HCT116 (cell line): ENCODE measurements around the gene MTRFR. TPM values are rescaled to one million over a fixed set of nuclear protein-coding genes. Genes with fewer than 3 reads are reported as not detected.

Experiments
- ATAC-seq: fragments of 200-7000 bp; cut with Tn5 transposase; 2 replicates; pipeline ENCODE4 v1.9.1; 2020; ENCODE audit warnings: mild to moderate bottlenecking, moderate library complexity
- BruUV-seq: library from RNA; stranded (reverse); fragments of 400-500 nt; replicated peaks from 2 replicates; lab custom pipeline; 2021; lab: Mats Ljungman, UMichigan
- CTCF ChIA-PET: fragments of 300-600 bp; sonication (Branson Sonifier 250); formaldehyde crosslinking; loops from one replicate; lab custom pipeline; 2021; ENCODE audit warnings: antibody characterized with exemption; lab: Charles Lee
- POLR2A ChIA-PET: fragments of 300-600, 350-600 bp; sonication (Branson Sonifier 250); formaldehyde crosslinking; loops from one replicate; lab custom pipeline; 2021; ENCODE audit warnings: antibody characterized with exemption; lab: Charles Lee
- RAD21 ChIA-PET, 2 experiments: fragments of 300-600 bp; sonication (Branson Sonifier 250); formaldehyde crosslinking; loops; one replicate each; lab custom pipeline; 2023; ENCODE audit warnings: low total read pairs in 2 of 2; ENCODE audit not compliant: uncharacterized antibody in 2 of 2, unreplicated experiment in 2 of 2, low non-redundant PET in 1 of 2; lab: Charles Lee
- DNase-seq: peaks from one replicate; pipeline ENCODE4 v3.0.0-alpha.2; 2010; ENCODE audit warnings: low read depth, low spot score
- H2AFZ ChIP-seq: fragments of 200-600 bp; shearing (Covaris generic), sonication (generic); 2 replicates; pipeline ENCODE4 v1.6.1; 2017; ENCODE audit warnings: low read depth, mixed run types, mixed read lengths, antibody characterized with exemption, low read length; ENCODE audit not compliant: poor library complexity, severe bottlenecking
- H3K27ac ChIP-seq: 2 replicates; pipeline ENCODE4 v1.5.1; 2012; ENCODE audit warnings: low read depth, low read length
- H3K27me3 ChIP-seq: fragments of 200-600 bp; sonication (generic); 2 replicates; pipeline ENCODE4 v1.6.1; 2016; ENCODE audit warnings: mixed run types, low read length, mixed read lengths; ENCODE audit not compliant: insufficient read depth
- H3K36me3 ChIP-seq, 2 experiments: fragments of 200-500 bp in 1 of 2; fragments of 200-600 bp in 1 of 2; sonication (Bioruptor generic) in 1 of 2; sonication (generic) in 1 of 2; 2 replicates each; pipeline versions ENCODE4 v1.5.1 to v1.6.1; 2014 to 2016; ENCODE audit warnings: low read length in 2 of 2, inconsistent platforms in 1 of 2, mixed read lengths in 1 of 2, mixed run types in 1 of 2; ENCODE audit not compliant: insufficient read depth in 2 of 2, control insufficient read depth in 1 of 2
- H3K4me1 ChIP-seq, 2 experiments: fragments of 200-600 bp in 1 of 2; sonication (generic) in 1 of 2; 2 replicates each; pipeline versions ENCODE4 v1.5.1 to v1.6.1; 2012 to 2017; ENCODE audit warnings: low read length in 2 of 2, inconsistent platforms in 1 of 2, mild to moderate bottlenecking in 1 of 2, mixed read lengths in 1 of 2, mixed run types in 1 of 2, moderate library complexity in 1 of 2; ENCODE audit not compliant: insufficient read depth in 2 of 2, control insufficient read depth in 1 of 2
- H3K4me2 ChIP-seq: fragments of 200-600 bp; sonication (generic); 2 replicates; pipeline ENCODE4 v1.6.1; 2017; ENCODE audit warnings: mixed run types, low read length, mixed read lengths
- H3K4me3 ChIP-seq, 2 experiments: fragments of 200-600 bp in 1 of 2; sonication (generic) in 1 of 2; replicated peaks in 1 of 2; 2 replicates each; pipeline ENCODE4 v1.5.1; 2011 to 2016; ENCODE audit warnings: low read length in 2 of 2, control low read depth in 1 of 2, low read depth in 1 of 2, mild to moderate bottlenecking in 1 of 2, mixed read lengths in 1 of 2, mixed run types in 1 of 2
- H3K79me2 ChIP-seq: fragments of 200-600 bp; sonication (generic); 2 replicates; pipeline ENCODE4 v1.6.1; 2017; ENCODE audit warnings: mild to moderate bottlenecking, mixed run types, low read length, moderate library complexity, mixed read lengths; ENCODE audit not compliant: insufficient read depth
- H3K9ac ChIP-seq: fragments of 200-600 bp; sonication (generic); 2 replicates; pipeline ENCODE4 v1.6.1; 2016; ENCODE audit warnings: low read length, mixed read lengths
- H3K9me2 ChIP-seq: fragments of 200-600 bp; sonication (generic), shearing (Covaris generic); 2 replicates; pipeline ENCODE4 v1.6.1; 2017; ENCODE audit warnings: mixed run types, mild to moderate bottlenecking, moderate library complexity; ENCODE audit not compliant: insufficient read depth
- H3K9me3 ChIP-seq, 2 experiments: fragments of 200-500 bp in 1 of 2; fragments of 200-600 bp in 1 of 2; sonication (Bioruptor generic) in 1 of 2; sonication (generic) in 1 of 2; 2 replicates each; pipeline ENCODE4 v1.6.1; 2014 to 2017; ENCODE audit warnings: low read length in 2 of 2, mixed read lengths in 2 of 2, inconsistent platforms in 1 of 2, low read depth in 1 of 2, mild to moderate bottlenecking in 1 of 2, mixed run types in 1 of 2, moderate library complexity in 1 of 2; ENCODE audit not compliant: control insufficient read depth in 1 of 2, insufficient read depth in 1 of 2
- H4K20me1 ChIP-seq: fragments of 200-600 bp; sonication (generic), shearing (Covaris generic); 2 replicates; pipeline ENCODE4 v1.6.1; 2017; ENCODE audit warnings: mixed run types, mild to moderate bottlenecking, moderate library complexity; ENCODE audit not compliant: insufficient read depth
- CBX3 ChIP-seq: IDR thresholded peaks from 2 replicates; pipeline ENCODE4 v1.6.1; 2012; ENCODE audit warnings: low read depth
- CEBPB ChIP-seq: IDR thresholded peaks from 2 replicates; pipeline ENCODE4 v1.6.1; 2012; ENCODE audit warnings: low read depth
- EGR1 ChIP-seq: IDR thresholded peaks from 2 replicates; pipeline ENCODE4 v1.6.1; 2012; ENCODE audit warnings: low read depth
- EZH2 ChIP-seq: fragments of 200-600 bp; sonication (generic); IDR thresholded peaks from 2 replicates; pipeline ENCODE4 v1.6.1; 2017; ENCODE audit warnings: antibody characterized with exemption, mixed run types
- EZH2phosphoT487 ChIP-seq: fragments of 200-600 bp; IDR thresholded peaks from 2 replicates; pipeline ENCODE4 v1.6.1; 2018; ENCODE audit warnings: antibody characterized with exemption, borderline replicate concordance
- FOSL1 ChIP-seq: IDR thresholded peaks from 2 replicates; pipeline ENCODE4 v1.6.1; 2012; ENCODE audit warnings: low read depth
- JUND ChIP-seq: IDR thresholded peaks from 2 replicates; pipeline ENCODE4 v1.6.1; 2012
- POLR2A ChIP-seq: IDR thresholded peaks from 2 replicates; pipeline ENCODE4 v1.7.0; 2011; ENCODE audit warnings: borderline replicate concordance; ENCODE audit not compliant: insufficient read depth, insufficient read length; ENCODE audit errors: extremely low read depth
- POLR2AphosphoS5 ChIP-seq: IDR thresholded peaks from 2 replicates; pipeline ENCODE4 v1.6.1; 2011; ENCODE audit warnings: mild to moderate bottlenecking, low read depth, low read length, moderate library complexity
- RAD21 ChIP-seq: IDR thresholded peaks from 2 replicates; pipeline ENCODE4 v1.6.1; 2012; ENCODE audit warnings: low read depth, mild to moderate bottlenecking
- SIN3A ChIP-seq: IDR thresholded peaks from 2 replicates; pipeline ENCODE4 v1.6.1; 2012; ENCODE audit warnings: low read depth
- TCF7L2 ChIP-seq: IDR thresholded peaks from 2 replicates; pipeline ENCODE4 v1.7.0; 2011; ENCODE audit warnings: borderline replicate concordance, inconsistent platforms; ENCODE audit not compliant: insufficient read depth, insufficient read length; ENCODE audit errors: extremely low read depth
- YY1 ChIP-seq: IDR thresholded peaks from 2 replicates; pipeline ENCODE4 v1.6.1; 2011; ENCODE audit warnings: low read length, low read depth, moderate library complexity, mild to moderate bottlenecking; ENCODE audit not compliant: insufficient replicate concordance; ENCODE audit errors: extremely low read depth
- ZFX ChIP-seq: fragments of 450-650 bp; IDR thresholded peaks from 2 replicates; pipeline ENCODE4 v1.6.1; 2017
- ZNF274 ChIP-seq: fragments of 200-500 bp; sonication (Bioruptor generic); IDR thresholded peaks from 2 replicates; pipeline ENCODE4 v1.6.1; 2014; ENCODE audit warnings: mild to moderate bottlenecking, low read depth, low read length, inconsistent platforms
- intact Hi-C: fragments of 100-400 bp; cut with micrococcal nuclease; formaldehyde crosslinking; loops from 2 replicates; pipeline ENCODE4 v1.10.0; 2022
- total RNA-seq: library from RNA; stranded (reverse); gene quantifications from one replicate; pipeline ENCODE4 v1.2.1, GENCODE V29; 2021; ENCODE audit not compliant: unreplicated experiment
- TF ChIP-seq, protein P1 (sequence below): IDR thresholded peaks from 2 replicates; pipeline ENCODE4 v1.6.1; 2011; ENCODE audit warnings: mild to moderate bottlenecking, low read length, moderate library complexity; ENCODE audit not compliant: insufficient replicate concordance; ENCODE audit errors: extremely low read depth
- TF ChIP-seq, protein P2 (sequence below): IDR thresholded peaks from 2 replicates; pipeline ENCODE4 v1.6.1; 2012
- TF ChIP-seq, protein P3 (sequence below): IDR thresholded peaks from 2 replicates; pipeline ENCODE4 v1.6.1; 2012

The MTRFR gene
- total RNA-seq, 1 experiment from 2014 or later, result 27.0 TPM

- RAD21 ChIA-PET, result no interaction called here
- no peak overlapping the region for H3K4me3 ChIP-seq
- no TSS peak for BruUV-seq
- peaks cover 3% of the 10 kb centered on the region; the same call in 1 of the 2 replicates for H3K79me2 ChIP-seq
- H3K4me2 ChIP-seq, result no peak overlapping the region
- intact Hi-C loops, result no loop called here
- H3K4me1 ChIP-seq, result no peaks in the 10 kb centered on the region
- no peak overlapping the region for H2AFZ ChIP-seq
- H3K9ac ChIP-seq, result no peak overlapping the region
- no peak for DNase-seq
- H3K9me2 ChIP-seq, result no peaks in the 10 kb centered on the region
- H3K9me3 ChIP-seq, result no peaks in the 10 kb centered on the region
- H3K36me3 ChIP-seq, result peaks cover 9% of the 10 kb centered on the region in 2 experiments; a peak in 3 of 4 replicates
- ATAC-seq, result no peak
- no peaks in the 10 kb centered on the region for H3K27me3 ChIP-seq
- CTCF ChIA-PET, result no interaction called here
- TF ChIP-seq CBX3, result no peak
- TF ChIP-seq EGR1, result no peak
- TF ChIP-seq, protein P1, sequence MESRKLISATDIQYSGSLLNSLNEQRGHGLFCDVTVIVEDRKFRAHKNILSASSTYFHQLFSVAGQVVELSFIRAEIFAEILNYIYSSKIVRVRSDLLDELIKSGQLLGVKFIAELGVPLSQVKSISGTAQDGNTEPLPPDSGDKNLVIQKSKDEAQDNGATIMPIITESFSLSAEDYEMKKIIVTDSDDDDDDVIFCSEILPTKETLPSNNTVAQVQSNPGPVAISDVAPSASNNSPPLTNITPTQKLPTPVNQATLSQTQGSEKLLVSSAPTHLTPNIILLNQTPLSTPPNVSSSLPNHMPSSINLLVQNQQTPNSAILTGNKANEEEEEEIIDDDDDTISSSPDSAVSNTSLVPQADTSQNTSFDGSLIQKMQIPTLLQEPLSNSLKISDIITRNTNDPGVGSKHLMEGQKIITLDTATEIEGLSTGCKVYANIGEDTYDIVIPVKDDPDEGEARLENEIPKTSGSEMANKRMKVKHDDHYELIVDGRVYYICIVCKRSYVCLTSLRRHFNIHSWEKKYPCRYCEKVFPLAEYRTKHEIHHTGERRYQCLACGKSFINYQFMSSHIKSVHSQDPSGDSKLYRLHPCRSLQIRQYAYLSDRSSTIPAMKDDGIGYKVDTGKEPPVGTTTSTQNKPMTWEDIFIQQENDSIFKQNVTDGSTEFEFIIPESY, result no peak
- TF ChIP-seq, protein P2, sequence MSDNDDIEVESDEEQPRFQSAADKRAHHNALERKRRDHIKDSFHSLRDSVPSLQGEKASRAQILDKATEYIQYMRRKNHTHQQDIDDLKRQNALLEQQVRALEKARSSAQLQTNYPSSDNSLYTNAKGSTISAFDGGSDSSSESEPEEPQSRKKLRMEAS, result no peak
- no peak for TF ChIP-seq ZFX
- no peak for TF ChIP-seq CEBPB
- TF ChIP-seq RAD21, result no peak
- no peak for TF ChIP-seq POLR2AphosphoS5
- TF ChIP-seq SIN3A, result no peak
- no peak for TF ChIP-seq ZNF274
- no peak for TF ChIP-seq EZH2phosphoT487
- TF ChIP-seq FOSL1, result no peak
- TF ChIP-seq TCF7L2, result no peak
- TF ChIP-seq, protein P3, sequence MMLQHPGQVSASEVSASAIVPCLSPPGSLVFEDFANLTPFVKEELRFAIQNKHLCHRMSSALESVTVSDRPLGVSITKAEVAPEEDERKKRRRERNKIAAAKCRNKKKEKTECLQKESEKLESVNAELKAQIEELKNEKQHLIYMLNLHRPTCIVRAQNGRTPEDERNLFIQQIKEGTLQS, result no peak
- TF ChIP-seq YY1, result no peak
- TF ChIP-seq JUND, result no peak
- no peak for TF ChIP-seq EZH2
- no peak for TF ChIP-seq POLR2A
- POLR2A ChIA-PET, result no interaction called here
- no peaks in the 10 kb centered on the region for H4K20me1 ChIP-seq
- H3K27ac ChIP-seq, result no peak overlapping the region
Observed at GRCh38 chr12:123187637-123188036, 45.6 kb upstream of the MTRFR start.
